Hepatocyte (in vitro differentiated cells): Measurements from ENCODE around the gene C3orf70. TPM values are rescaled to one million over a fixed set of nuclear protein-coding genes. Genes with fewer than 3 reads are reported as not detected.

ENCODE experiments used
- DNase-seq: peaks from one replicate; pipeline ENCODE4 v3.0.0-alpha.2; 2016; ENCODE audit warnings: low spot score
- H2AFZ ChIP-seq: fragments of 200-600 bp; sonication (generic); 2 replicates; pipeline ENCODE4 v1.6.0; 2016; ENCODE audit warnings: antibody characterized with exemption, mild to moderate bottlenecking
- H3K27ac ChIP-seq: fragments of 200-600 bp; sonication (generic); 2 replicates; pipeline ENCODE4 v1.5.1; 2016; ENCODE audit warnings: mild to moderate bottlenecking
- H3K27me3 ChIP-seq: fragments of 200-600 bp; sonication (generic); 2 replicates; pipeline ENCODE4 v1.6.1; 2016
- H3K36me3 ChIP-seq: fragments of 200-600 bp; sonication (generic); replicated peaks from 2 replicates; pipeline ENCODE4 v1.5.1; 2016; ENCODE audit warnings: low read depth; ENCODE audit not compliant: insufficient read depth
- H3K4me1 ChIP-seq: fragments of 200-600 bp; sonication (generic); 2 replicates; pipeline ENCODE4 v1.5.1; 2016; ENCODE audit warnings: mild to moderate bottlenecking, moderate library complexity; ENCODE audit not compliant: insufficient read depth
- H3K4me2 ChIP-seq: fragments of 200-600 bp; sonication (generic); 2 replicates; pipeline ENCODE4 v1.6.0; 2016
- H3K4me3 ChIP-seq: fragments of 200-600 bp; sonication (generic); 2 replicates; pipeline ENCODE4 v1.5.1; 2016; ENCODE audit warnings: mild to moderate bottlenecking
- H3K79me2 ChIP-seq: fragments of 200-600 bp; sonication (generic); 2 replicates; pipeline ENCODE4 v1.6.0; 2017; ENCODE audit warnings: mild to moderate bottlenecking
- H3K9me2 ChIP-seq: fragments of 200-600 bp; sonication (generic); replicated peaks from 2 replicates; pipeline ENCODE4 v1.6.0; 2017; ENCODE audit warnings: mild to moderate bottlenecking; ENCODE audit not compliant: insufficient read depth
- H3K9me3 ChIP-seq: fragments of 200-600 bp; sonication (generic); 2 replicates; pipeline ENCODE4 v1.5.1; 2016; ENCODE audit warnings: low read depth, mild to moderate bottlenecking
- H4K20me1 ChIP-seq: fragments of 200-600 bp; sonication (generic); 2 replicates; pipeline ENCODE4 v1.6.0; 2016; ENCODE audit warnings: mild to moderate bottlenecking; ENCODE audit not compliant: insufficient read depth, poor library complexity, severe bottlenecking
- EZH2 ChIP-seq: fragments of 200-600 bp; sonication (generic); IDR thresholded peaks from 2 replicates; pipeline ENCODE4 v1.6.1; 2016; ENCODE audit warnings: antibody characterized with exemption, mild to moderate bottlenecking, borderline replicate concordance
- EZH2phosphoT487 ChIP-seq: fragments of 200-600 bp; sonication (generic); IDR thresholded peaks from one replicate; pipeline ENCODE4 v1.6.1; 2018; ENCODE audit warnings: antibody characterized with exemption, mild to moderate bottlenecking, low read depth, moderate library complexity; ENCODE audit not compliant: unreplicated experiment, severe bottlenecking
- WGBS: methylation state at CpG from one replicate; pipeline ENCODE4 v1.1.6; 2016; ENCODE audit warnings: low lambda C conversion rate; ENCODE audit errors: missing lambda C conversion rate; 5-methylcytosine and 5-hydroxymethylcytosine counted together
- polyA plus RNA-seq: library from polyadenylated mRNA; unstranded; fragments of >200 nt; fragmentation: Nextera tagmentation; extraction: Ambion mirVana; gene quantifications from 2 replicates; pipeline ENCODE4 v1.2.1, GENCODE V29; 2016
- total RNA-seq: library from RNA; depleted of rRNA; stranded (reverse); fragments of >200 nt; gene quantifications from 2 replicates; pipeline ENCODE4 v1.2.3, GENCODE V29; 2014
- TF ChIP-seq, protein P1 (sequence below): fragments of 200-600 bp; sonication (generic); IDR thresholded peaks from 2 replicates; pipeline ENCODE4 v1.5.1; 2016; ENCODE audit warnings: antibody characterized with exemption, mild to moderate bottlenecking; ENCODE audit not compliant: poor library complexity

Gene C3orf70
- total and polyA plus RNA-seq, 2 experiments from 2014 or later = 1.1 to 6.0 TPM

DNA sequence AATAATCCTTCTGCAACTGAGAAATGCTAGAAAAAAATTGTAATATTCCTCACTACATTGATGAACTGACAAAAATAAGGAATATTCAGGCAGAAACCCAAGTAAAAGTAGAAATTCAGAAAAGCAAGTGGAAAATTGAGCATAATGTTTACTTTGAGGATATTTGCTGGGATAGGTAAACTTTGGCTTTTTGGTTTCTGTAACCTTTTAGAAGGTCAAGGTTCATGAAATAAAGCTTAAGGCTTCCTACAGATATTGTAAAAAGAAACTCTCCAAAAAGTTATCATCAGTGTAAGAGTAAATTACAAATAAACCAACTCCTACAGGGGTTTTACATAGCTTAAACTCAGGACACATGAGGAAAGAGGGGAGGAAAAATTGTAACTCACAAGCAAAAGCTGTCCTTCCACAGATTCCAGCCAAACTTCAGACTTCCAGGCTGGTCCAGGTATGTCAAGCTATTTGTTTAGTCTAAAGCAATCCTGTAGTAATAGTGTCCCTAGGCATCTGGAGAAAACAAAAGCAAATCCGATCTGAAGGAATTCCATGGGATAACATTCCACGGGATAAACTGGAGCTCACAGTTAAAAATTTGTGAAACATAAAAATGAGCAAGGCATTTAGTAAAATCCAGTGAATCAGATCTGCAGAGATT is 21.1 kb downstream of the C3orf70 start:
- Histone ChIP-seq H3K4me2 (no peak overlapping the region), H3K79me2 (no peaks in the 10 kb centered on the region), H4K20me1 (no peaks in the 10 kb centered on the region), H3K4me3 (no peak overlapping the region), H3K27me3 (no peaks in the 10 kb centered on the region), H3K27ac (no peak overlapping the region), H2AFZ (no peak overlapping the region), H3K9me3 (no peaks in the 10 kb centered on the region), H3K4me1 (no peaks in the 10 kb centered on the region), H3K36me3 (no peaks in the 10 kb centered on the region), H3K9me2 (no peaks in the 10 kb centered on the region)
- WGBS = 16% methylated on average over 2 of the region's 2 CpGs
- no peak for TF ChIP-seq EZH2
- no peak for TF ChIP-seq EZH2phosphoT487
- TF ChIP-seq, protein P1, sequence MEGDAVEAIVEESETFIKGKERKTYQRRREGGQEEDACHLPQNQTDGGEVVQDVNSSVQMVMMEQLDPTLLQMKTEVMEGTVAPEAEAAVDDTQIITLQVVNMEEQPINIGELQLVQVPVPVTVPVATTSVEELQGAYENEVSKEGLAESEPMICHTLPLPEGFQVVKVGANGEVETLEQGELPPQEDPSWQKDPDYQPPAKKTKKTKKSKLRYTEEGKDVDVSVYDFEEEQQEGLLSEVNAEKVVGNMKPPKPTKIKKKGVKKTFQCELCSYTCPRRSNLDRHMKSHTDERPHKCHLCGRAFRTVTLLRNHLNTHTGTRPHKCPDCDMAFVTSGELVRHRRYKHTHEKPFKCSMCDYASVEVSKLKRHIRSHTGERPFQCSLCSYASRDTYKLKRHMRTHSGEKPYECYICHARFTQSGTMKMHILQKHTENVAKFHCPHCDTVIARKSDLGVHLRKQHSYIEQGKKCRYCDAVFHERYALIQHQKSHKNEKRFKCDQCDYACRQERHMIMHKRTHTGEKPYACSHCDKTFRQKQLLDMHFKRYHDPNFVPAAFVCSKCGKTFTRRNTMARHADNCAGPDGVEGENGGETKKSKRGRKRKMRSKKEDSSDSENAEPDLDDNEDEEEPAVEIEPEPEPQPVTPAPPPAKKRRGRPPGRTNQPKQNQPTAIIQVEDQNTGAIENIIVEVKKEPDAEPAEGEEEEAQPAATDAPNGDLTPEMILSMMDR = no peak
- DNase-seq = no peak

DNA sequence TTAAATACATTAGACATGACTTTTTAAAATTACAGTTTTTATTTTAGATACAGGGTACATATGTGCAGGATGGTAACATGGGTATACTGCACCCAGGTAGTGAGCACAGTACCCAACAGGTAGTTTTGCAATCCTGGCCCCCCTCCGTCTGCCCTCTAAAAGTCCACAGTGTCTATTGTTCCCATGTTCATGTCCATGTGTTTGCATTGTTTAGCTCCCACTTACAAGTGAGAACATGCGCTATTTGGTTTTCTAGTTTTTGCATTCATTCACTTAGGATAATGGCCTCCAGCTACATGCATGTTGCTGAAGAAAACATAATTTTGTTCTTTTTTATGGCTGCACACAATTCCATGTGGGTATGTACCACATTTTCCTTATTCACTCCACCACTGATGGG is 23.8 kb downstream of the C3orf70 start:
- Histone ChIP-seq H2AFZ (no peak overlapping the region), H3K4me2 (no peak overlapping the region), H3K36me3 (no peaks in the 10 kb centered on the region), H3K4me1 (no peaks in the 10 kb centered on the region), H3K27ac (no peak overlapping the region), H3K9me2 (no peaks in the 10 kb centered on the region), H3K27me3 (no peaks in the 10 kb centered on the region), H3K4me3 (no peak overlapping the region), H4K20me1 (no peaks in the 10 kb centered on the region), H3K79me2 (no peaks in the 10 kb centered on the region), H3K9me3 (no peaks in the 10 kb centered on the region)
- DNase-seq = no peak
- TF ChIP-seq EZH2 = no peak
- TF ChIP-seq, protein P1 = no peak
- TF ChIP-seq EZH2phosphoT487 = no peak
- 93% methylated on average over 2 of the region's 2 CpGs for WGBS

DNA sequence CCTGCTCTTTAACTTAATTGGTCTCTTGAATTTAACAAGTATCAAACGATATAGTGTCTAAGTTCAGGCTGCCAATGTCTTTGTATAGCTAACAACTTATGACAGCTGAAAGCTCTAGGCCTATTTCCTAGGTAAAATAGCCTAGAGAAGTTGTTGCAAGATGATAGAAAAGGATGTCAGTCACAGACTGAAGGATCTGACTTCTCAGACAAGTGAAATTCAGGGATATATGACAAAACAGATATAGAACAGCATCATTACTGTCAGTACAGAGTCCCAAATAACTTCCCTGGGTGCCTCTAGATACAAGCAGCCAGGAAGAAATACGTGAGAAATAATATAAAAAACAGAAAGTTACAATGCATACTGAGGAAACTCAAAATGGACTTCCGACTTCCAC is 26.7 kb downstream of the C3orf70 start:
- Histone ChIP-seq H2AFZ (no peak overlapping the region), H3K9me3 (no peaks in the 10 kb centered on the region), H4K20me1 (no peaks in the 10 kb centered on the region), H3K4me3 (no peak overlapping the region), H3K27me3 (no peaks in the 10 kb centered on the region), H3K9me2 (no peaks in the 10 kb centered on the region), H3K79me2 (no peaks in the 10 kb centered on the region), H3K4me1 (no peaks in the 10 kb centered on the region), H3K27ac (no peak overlapping the region), H3K36me3 (no peaks in the 10 kb centered on the region), H3K4me2 (no peak overlapping the region)
- TF ChIP-seq EZH2 (no peak), EZH2phosphoT487 (no peak)
- TF ChIP-seq, protein P1 = no peak
- no peak for DNase-seq
- WGBS = 90% methylated on average over 3 of the region's 3 CpGs

DNA sequence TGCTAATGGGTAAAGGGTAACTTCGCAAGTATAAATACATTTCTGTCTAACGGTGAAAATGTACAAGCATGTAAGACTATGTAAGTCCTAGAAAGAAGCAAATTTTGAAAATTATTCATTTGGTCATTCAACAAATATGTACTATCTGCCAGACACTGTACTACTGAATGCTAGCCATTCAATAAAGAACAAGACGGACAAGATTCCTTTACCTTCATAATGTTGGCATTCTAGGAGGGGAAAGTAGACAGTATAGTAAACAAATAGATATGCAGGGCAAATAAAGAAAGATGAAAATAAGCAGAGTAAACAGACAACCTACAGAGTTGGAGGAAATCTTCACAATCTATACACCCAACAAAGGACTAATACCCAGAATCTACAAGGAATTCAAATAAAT is 32.7 kb downstream of the C3orf70 start:
- H3K79me2 ChIP-seq = no peaks in the 10 kb centered on the region
- no peak overlapping the region for H3K27ac ChIP-seq
- no peak overlapping the region for H3K4me2 ChIP-seq
- H3K27me3 ChIP-seq = no peaks in the 10 kb centered on the region
- no peak overlapping the region for H2AFZ ChIP-seq
- no peaks in the 10 kb centered on the region for H3K9me2 ChIP-seq
- no peaks in the 10 kb centered on the region for H4K20me1 ChIP-seq
- 93% methylated on average over 3 of the region's 3 CpGs for WGBS
- TF ChIP-seq EZH2phosphoT487 (no peak), EZH2 (no peak)
- TF ChIP-seq, protein P1 = no peak
- no peaks in the 10 kb centered on the region for H3K9me3 ChIP-seq
- no peak for DNase-seq
- H3K4me1 ChIP-seq = no peaks in the 10 kb centered on the region
- H3K36me3 ChIP-seq = no peaks in the 10 kb centered on the region
- H3K4me3 ChIP-seq = no peak overlapping the region
